PC-3 (cell line): ENCODE data around the gene NAA25.

Experiments used
- EZH2phosphoT487 ChIP-seq: fragments of 300-600 bp; sonication (generic); IDR thresholded peaks from 2 replicates; pipeline ENCODE4 v1.6.1; 2018; ENCODE audit warnings: mild to moderate bottlenecking, antibody characterized with exemption, low read length, borderline replicate concordance
- TF ChIP-seq, protein P1 (sequence below): fragments of 300-600 bp; sonication (generic); conservative IDR thresholded peaks from 2 replicates; pipeline ENCODE4 v1.5.1; 2017; ENCODE audit warnings: antibody characterized with exemption, low read depth, mild to moderate bottlenecking, low read length

DNA sequence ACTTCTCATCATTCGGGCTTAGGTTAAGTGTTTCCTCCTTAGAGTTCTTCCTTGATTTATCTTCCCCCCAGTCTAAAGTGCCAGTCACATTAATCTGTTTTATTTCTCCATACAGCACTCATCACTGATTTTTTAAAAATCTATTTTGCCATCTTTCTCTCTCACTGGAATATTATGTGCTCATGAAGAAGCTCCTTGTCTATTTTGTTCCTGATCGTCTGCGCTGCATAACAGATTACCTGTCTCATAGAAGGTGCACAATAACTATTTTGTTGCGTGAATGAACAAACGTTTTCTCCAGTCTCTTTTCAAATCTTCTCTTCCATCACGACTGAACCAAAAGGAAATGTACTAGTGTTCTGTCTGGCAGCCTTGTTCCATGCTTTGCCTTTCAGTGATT, 92.6 kb downstream of the NAA25 start:
- TF ChIP-seq, protein P1, sequence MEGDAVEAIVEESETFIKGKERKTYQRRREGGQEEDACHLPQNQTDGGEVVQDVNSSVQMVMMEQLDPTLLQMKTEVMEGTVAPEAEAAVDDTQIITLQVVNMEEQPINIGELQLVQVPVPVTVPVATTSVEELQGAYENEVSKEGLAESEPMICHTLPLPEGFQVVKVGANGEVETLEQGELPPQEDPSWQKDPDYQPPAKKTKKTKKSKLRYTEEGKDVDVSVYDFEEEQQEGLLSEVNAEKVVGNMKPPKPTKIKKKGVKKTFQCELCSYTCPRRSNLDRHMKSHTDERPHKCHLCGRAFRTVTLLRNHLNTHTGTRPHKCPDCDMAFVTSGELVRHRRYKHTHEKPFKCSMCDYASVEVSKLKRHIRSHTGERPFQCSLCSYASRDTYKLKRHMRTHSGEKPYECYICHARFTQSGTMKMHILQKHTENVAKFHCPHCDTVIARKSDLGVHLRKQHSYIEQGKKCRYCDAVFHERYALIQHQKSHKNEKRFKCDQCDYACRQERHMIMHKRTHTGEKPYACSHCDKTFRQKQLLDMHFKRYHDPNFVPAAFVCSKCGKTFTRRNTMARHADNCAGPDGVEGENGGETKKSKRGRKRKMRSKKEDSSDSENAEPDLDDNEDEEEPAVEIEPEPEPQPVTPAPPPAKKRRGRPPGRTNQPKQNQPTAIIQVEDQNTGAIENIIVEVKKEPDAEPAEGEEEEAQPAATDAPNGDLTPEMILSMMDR: no peak
- TF ChIP-seq EZH2phosphoT487: no peak
